ENCODE data around the gene SPATA46.

DNA sequence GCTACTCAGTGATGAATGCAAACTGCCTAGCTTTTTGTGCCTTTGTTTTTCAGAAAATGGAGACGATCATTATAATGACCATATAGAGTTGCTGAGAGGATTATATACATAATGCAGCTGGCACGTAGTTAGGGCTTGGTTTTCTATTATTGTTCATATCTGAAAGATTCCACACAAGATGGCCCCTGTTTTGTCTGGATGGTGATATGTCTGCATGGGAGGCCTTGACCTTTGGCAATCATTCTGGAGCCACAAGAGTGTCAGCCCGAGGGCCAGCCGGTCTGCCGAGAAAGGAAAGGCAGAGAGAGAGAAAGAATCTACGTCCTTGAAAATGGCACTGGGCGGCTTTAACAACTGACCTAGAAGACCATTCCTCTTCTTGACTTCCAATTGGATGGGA, 41.0 kb upstream of the SPATA46 start:
- TF ChIP-seq, protein P1, sequence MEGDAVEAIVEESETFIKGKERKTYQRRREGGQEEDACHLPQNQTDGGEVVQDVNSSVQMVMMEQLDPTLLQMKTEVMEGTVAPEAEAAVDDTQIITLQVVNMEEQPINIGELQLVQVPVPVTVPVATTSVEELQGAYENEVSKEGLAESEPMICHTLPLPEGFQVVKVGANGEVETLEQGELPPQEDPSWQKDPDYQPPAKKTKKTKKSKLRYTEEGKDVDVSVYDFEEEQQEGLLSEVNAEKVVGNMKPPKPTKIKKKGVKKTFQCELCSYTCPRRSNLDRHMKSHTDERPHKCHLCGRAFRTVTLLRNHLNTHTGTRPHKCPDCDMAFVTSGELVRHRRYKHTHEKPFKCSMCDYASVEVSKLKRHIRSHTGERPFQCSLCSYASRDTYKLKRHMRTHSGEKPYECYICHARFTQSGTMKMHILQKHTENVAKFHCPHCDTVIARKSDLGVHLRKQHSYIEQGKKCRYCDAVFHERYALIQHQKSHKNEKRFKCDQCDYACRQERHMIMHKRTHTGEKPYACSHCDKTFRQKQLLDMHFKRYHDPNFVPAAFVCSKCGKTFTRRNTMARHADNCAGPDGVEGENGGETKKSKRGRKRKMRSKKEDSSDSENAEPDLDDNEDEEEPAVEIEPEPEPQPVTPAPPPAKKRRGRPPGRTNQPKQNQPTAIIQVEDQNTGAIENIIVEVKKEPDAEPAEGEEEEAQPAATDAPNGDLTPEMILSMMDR (IDR thresholded peaks at IDR 0.05): no peak
- no peak for TF ChIP-seq POLR2A (IDR thresholded peaks at IDR 0.05)
